Body of pancreas (tissue), 4 donors: ENCODE measurements around the gene NLGN1.

Experiments
- CTCF ChIP-seq, 7 experiments: fragments of 450-650 bp in 4 of 7; fragments of 200-600 bp in 3 of 7; sonication (generic) in 3 of 7; IDR thresholded peaks; one replicate each; pipeline ENCODE4 v1.5.1; 2016 to 2019; ENCODE audit warnings: antibody characterized with exemption in 7 of 7
- POLR2A ChIP-seq, 3 donors: fragments of 450-650 bp; IDR thresholded peaks; one replicate each; pipeline ENCODE4 v1.6.1; 2016; ENCODE audit warnings: antibody characterized with exemption in 3 of 3, mild to moderate bottlenecking in 2 of 3

- TF ChIP-seq CTCF (IDR thresholded peaks at IDR 0.05) (no peak), POLR2A (IDR thresholded peaks at IDR 0.05) (no peak)
Observed at GRCh38 chr3:174294616-174295015, 897.1 kb downstream of the NLGN1 start.
